Keratinocyte (primary cell): ENCODE results near the gene NOX5. TPM values are rescaled to one million over a fixed set of nuclear protein-coding genes. Genes with fewer than 3 reads are reported as not detected.

Experiments
- DNase-seq: peaks from one replicate; pipeline ENCODE4 v3.0.0-alpha.2; 2011; ENCODE audit warnings: low read depth, missing footprints, low spot score
- FAIRE-seq: peaks from 2 replicates; lab custom pipeline; 2011; peaks lifted over from hg19 to GRCh38; lab: Jason Lieb, UNC
- H2AFZ ChIP-seq: 2 replicates; pipeline ENCODE4 v1.6.0; 2012; ENCODE audit warnings: low read length, control low read depth, inconsistent platforms; ENCODE audit not compliant: control insufficient read depth
- H3K27ac ChIP-seq: 2 replicates; pipeline ENCODE4 v1.5.1; 2011; ENCODE audit warnings: low read length; ENCODE audit not compliant: control insufficient read depth, insufficient read depth
- H3K27me3 ChIP-seq: 3 replicates; pipeline ENCODE4 v1.6.0; 2011; ENCODE audit warnings: low read length; ENCODE audit not compliant: control insufficient read depth, insufficient read depth; ENCODE audit errors: extremely low read depth
- H3K36me3 ChIP-seq, 2 experiments: 2 replicates in 1 of 2; 3 replicates in 1 of 2; pipeline ENCODE4 v1.5.1; 2011; ENCODE audit warnings: low read length in 2 of 2, mild to moderate bottlenecking in 1 of 2; ENCODE audit not compliant: control insufficient read depth in 2 of 2, insufficient read depth in 2 of 2; ENCODE audit errors: extremely low read depth in 1 of 2
- H3K4me1 ChIP-seq: 3 replicates; pipeline ENCODE4 v1.5.1; 2011; ENCODE audit warnings: low read length; ENCODE audit not compliant: control insufficient read depth, insufficient read depth; ENCODE audit errors: extremely low read depth
- H3K4me2 ChIP-seq: 3 replicates; pipeline ENCODE4 v1.6.0; 2011; ENCODE audit warnings: low read depth, low read length; ENCODE audit not compliant: control insufficient read depth, insufficient read depth; ENCODE audit errors: extremely low read depth
- H3K4me3 ChIP-seq, 3 experiments: fragments of 200-600 bp in 1 of 3; sonication (generic) in 1 of 3; 2 replicates in 2 of 3; 3 replicates in 1 of 3; pipeline ENCODE4 v1.5.1; 2011 to 2016; ENCODE audit warnings: low read length in 3 of 3, mild to moderate bottlenecking in 3 of 3, control low read depth in 2 of 3, inconsistent platforms in 1 of 3, low read depth in 1 of 3, mixed read lengths in 1 of 3, mixed run types in 1 of 3, moderate library complexity in 1 of 3; ENCODE audit not compliant: control insufficient read depth in 2 of 3, insufficient read depth in 2 of 3; ENCODE audit errors: extremely low read depth in 1 of 3
- H3K79me2 ChIP-seq: 2 replicates; pipeline ENCODE4 v1.6.0; 2012; ENCODE audit warnings: low read length; ENCODE audit not compliant: control insufficient read depth, insufficient read depth
- H3K9ac ChIP-seq: 3 replicates; pipeline ENCODE4 v1.6.0; 2011; ENCODE audit warnings: low read length; ENCODE audit not compliant: control insufficient read depth, insufficient read depth; ENCODE audit errors: extremely low read depth
- H3K9me1 ChIP-seq: 3 replicates; pipeline ENCODE4 v1.6.0; 2011; ENCODE audit warnings: low read length; ENCODE audit not compliant: control insufficient read depth, insufficient read depth; ENCODE audit errors: extremely low read depth
- H3K9me3 ChIP-seq: 2 replicates; pipeline ENCODE4 v1.5.1; 2012; ENCODE audit warnings: low read depth, low read length; ENCODE audit not compliant: control insufficient read depth
- H4K20me1 ChIP-seq: 3 replicates; pipeline ENCODE4 v1.6.0; 2011; ENCODE audit warnings: low read length; ENCODE audit not compliant: control insufficient read depth, insufficient read depth; ENCODE audit errors: extremely low read depth
- EZH2 ChIP-seq: IDR thresholded peaks from one replicate; pipeline ENCODE4 v1.6.1; 2012; ENCODE audit warnings: inconsistent platforms, mild to moderate bottlenecking, low read length, moderate library complexity
- dilution Hi-C: fragments of 300-500 bp; cut with MboI; formaldehyde crosslinking; loops from one replicate; pipeline ENCODE4 v1.7.0; 2020; ENCODE audit warnings: low sequenced_read_pairs; ENCODE audit not compliant: extremely low pct_ligation_motif_present
- polyA plus RNA-seq, 5 experiments: library from polyadenylated mRNA; depleted of rRNA in 3 of 5; stranded (reverse) in 3 of 5; stranded (forward) in 1 of 5; unstranded in 1 of 5; fragments of >200 nt; gene quantifications; 1 replicate in 1 of 5; 2 replicates in 3 of 5; 3 replicates in 1 of 5; pipeline versions ENCODE4 v1.2.1 to v1.2.3, GENCODE V29; 2011 to 2012; ENCODE audit warnings: missing spikeins in 2 of 5, low read depth in 1 of 5, low replicate concordance in 1 of 5
- TF ChIP-seq, protein P1 (sequence below), 3 experiments: IDR thresholded peaks in 1 of 3; conservative IDR thresholded peaks in 1 of 3; optimal IDR thresholded peaks in 1 of 3; 2 replicates in 2 of 3; 3 replicates in 1 of 3; pipeline versions ENCODE3 to v1.5.1; 2011; ENCODE audit warnings: low read length in 3 of 3, mild to moderate bottlenecking in 3 of 3, moderate library complexity in 2 of 3, control low read depth in 1 of 3, inconsistent platforms in 1 of 3; ENCODE audit not compliant: insufficient read depth in 2 of 3; ENCODE audit errors: extremely low read depth in 1 of 3

Gene NOX5
- polyA plus RNA-seq, 1 donor (not counting 4 experiments of a cell fraction or from before 2014, with no cell fraction given), result 0.16 TPM

- Histone ChIP-seq H3K9me3 (no peaks in the 10 kb centered on the region), H3K27ac (no peak overlapping the region), H3K4me3 (no peak overlapping the region), H3K36me3 (no peaks in the 10 kb centered on the region), H3K9ac (no peak overlapping the region), H3K27me3 (no peaks in the 10 kb centered on the region), H3K79me2 (no peaks in the 10 kb centered on the region), H4K20me1 (no peaks in the 10 kb centered on the region), H3K4me2 (no peak overlapping the region), H3K4me1 (peaks cover 18% of the 10 kb centered on the region), H3K9me1 (no peaks in the 10 kb centered on the region), H2AFZ (no peak overlapping the region)
- FAIRE-seq (no peak), DNase-seq (no peak)
- TF ChIP-seq, protein P1, sequence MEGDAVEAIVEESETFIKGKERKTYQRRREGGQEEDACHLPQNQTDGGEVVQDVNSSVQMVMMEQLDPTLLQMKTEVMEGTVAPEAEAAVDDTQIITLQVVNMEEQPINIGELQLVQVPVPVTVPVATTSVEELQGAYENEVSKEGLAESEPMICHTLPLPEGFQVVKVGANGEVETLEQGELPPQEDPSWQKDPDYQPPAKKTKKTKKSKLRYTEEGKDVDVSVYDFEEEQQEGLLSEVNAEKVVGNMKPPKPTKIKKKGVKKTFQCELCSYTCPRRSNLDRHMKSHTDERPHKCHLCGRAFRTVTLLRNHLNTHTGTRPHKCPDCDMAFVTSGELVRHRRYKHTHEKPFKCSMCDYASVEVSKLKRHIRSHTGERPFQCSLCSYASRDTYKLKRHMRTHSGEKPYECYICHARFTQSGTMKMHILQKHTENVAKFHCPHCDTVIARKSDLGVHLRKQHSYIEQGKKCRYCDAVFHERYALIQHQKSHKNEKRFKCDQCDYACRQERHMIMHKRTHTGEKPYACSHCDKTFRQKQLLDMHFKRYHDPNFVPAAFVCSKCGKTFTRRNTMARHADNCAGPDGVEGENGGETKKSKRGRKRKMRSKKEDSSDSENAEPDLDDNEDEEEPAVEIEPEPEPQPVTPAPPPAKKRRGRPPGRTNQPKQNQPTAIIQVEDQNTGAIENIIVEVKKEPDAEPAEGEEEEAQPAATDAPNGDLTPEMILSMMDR (optimal IDR thresholded peaks at IDR 0.05 in 1 of 3, IDR thresholded peaks at IDR 0.05 in 1 of 3, conservative IDR thresholded peaks at IDR 0.05 in 1 of 3; ENCODE audit: extremely low read depth in 1 of 3, insufficient read depth in 2 of 3, low read length in 3 of 3), result no peak
- no peak for TF ChIP-seq EZH2
- dilution Hi-C loops, result no loop called here
Measured at GRCh38 chr15:69046781-69047180, 32.3 kb downstream of the NOX5 start.

GRCh38 chr15:69049976-69050375 lies 35.5 kb downstream of the NOX5 start:
- TF ChIP-seq EZH2, result no peak
- TF ChIP-seq, protein P1 (optimal IDR thresholded peaks at IDR 0.05 in 1 of 3, IDR thresholded peaks at IDR 0.05 in 1 of 3, conservative IDR thresholded peaks at IDR 0.05 in 1 of 3; ENCODE audit: extremely low read depth in 1 of 3, insufficient read depth in 2 of 3, low read length in 3 of 3), result no peak
- FAIRE-seq (no peak), DNase-seq (no peak)
- H2AFZ ChIP-seq, result no peak overlapping the region
- H3K4me2 ChIP-seq, result no peak overlapping the region
- no peak overlapping the region for H3K9ac ChIP-seq
- no peaks in the 10 kb centered on the region for H3K36me3 ChIP-seq
- H3K79me2 ChIP-seq, result no peaks in the 10 kb centered on the region
- dilution Hi-C loops, result no loop called here
- no peak overlapping the region for H3K27ac ChIP-seq
- H3K4me3 ChIP-seq, result no peak overlapping the region
- no peaks in the 10 kb centered on the region for H3K9me1 ChIP-seq
- no peaks in the 10 kb centered on the region for H3K27me3 ChIP-seq
- no peaks in the 10 kb centered on the region for H4K20me1 ChIP-seq
- peaks cover 13% of the 10 kb centered on the region for H3K4me1 ChIP-seq
- H3K9me3 ChIP-seq, result no peaks in the 10 kb centered on the region
